HL-60 (cell line): ENCODE results near the gene IMMP2L.

Source experiments
- DNase-seq, 2 experiments: peaks; one replicate each; pipeline ENCODE4 v3.0.0-alpha.2; 2010 to 2020; ENCODE audit warnings: low read depth in 1 of 2, low spot score in 1 of 2
- H3K27ac ChIP-seq: fragments of 250-450 bp; sonication (Bioruptor Pico); replicated peaks from 2 replicates; pipeline ENCODE4 v1.5.1; 2020; ENCODE audit warnings: mild to moderate bottlenecking, moderate library complexity
- H3K27me3 ChIP-seq: fragments of 250-450 bp; sonication (Bioruptor Pico); 2 replicates; pipeline ENCODE4 v1.5.1; 2021; ENCODE audit warnings: mild to moderate bottlenecking, moderate library complexity; ENCODE audit not compliant: insufficient read depth, poor library complexity, severe bottlenecking
- H3K4me3 ChIP-seq: replicated peaks from 2 replicates; pipeline ENCODE4 v1.5.1; 2011; ENCODE audit warnings: mild to moderate bottlenecking, control low read depth, low read length; ENCODE audit not compliant: insufficient read depth
- GABPA ChIP-seq: IDR thresholded peaks from 2 replicates; pipeline ENCODE4 v1.6.1; 2012; ENCODE audit warnings: low read depth
- POLR2AphosphoS5 ChIP-seq: IDR thresholded peaks from 2 replicates; pipeline ENCODE4 v1.6.1; 2012; ENCODE audit warnings: low read depth
- SPI1 ChIP-seq: IDR thresholded peaks from 2 replicates; pipeline ENCODE4 v1.6.1; 2012; ENCODE audit warnings: low read depth, mild to moderate bottlenecking, borderline replicate concordance
- TF ChIP-seq, protein P1 (sequence below): IDR thresholded peaks from one replicate; pipeline ENCODE4 v1.5.1; 2011; ENCODE audit warnings: low read length, control low read depth, inconsistent platforms; ENCODE audit not compliant: insufficient read depth
- TF ChIP-seq, protein P2 (sequence below): IDR thresholded peaks from 2 replicates; pipeline ENCODE4 v1.6.1; 2012; ENCODE audit warnings: low read depth; ENCODE audit not compliant: insufficient replicate concordance

The IMMP2L gene

DNA sequence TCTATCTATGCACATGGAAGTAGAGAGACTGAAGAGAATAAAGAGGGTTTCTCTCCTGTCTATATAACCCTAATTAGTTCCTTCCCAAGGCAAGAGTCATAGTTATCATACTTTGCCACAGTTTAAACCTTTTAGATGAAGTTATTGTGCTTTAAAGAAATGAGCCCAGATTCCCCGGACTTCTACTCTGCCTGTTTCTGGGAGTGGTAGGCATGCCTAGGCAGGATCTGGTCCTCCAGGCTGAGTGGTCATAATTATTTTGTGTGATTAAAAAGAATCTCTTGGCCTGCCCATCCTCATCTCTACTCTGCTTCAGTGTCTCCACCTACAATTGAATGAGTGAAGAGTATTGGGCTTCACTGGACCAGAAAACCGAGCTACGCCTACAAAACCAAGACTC lies 179.2 kb downstream of the IMMP2L start:
- no peak overlapping the region for H3K4me3 ChIP-seq
- H3K27me3 ChIP-seq = no peaks in the 10 kb centered on the region
- TF ChIP-seq GABPA (no peak), POLR2AphosphoS5 (no peak), SPI1 (no peak)
- TF ChIP-seq, protein P1, sequence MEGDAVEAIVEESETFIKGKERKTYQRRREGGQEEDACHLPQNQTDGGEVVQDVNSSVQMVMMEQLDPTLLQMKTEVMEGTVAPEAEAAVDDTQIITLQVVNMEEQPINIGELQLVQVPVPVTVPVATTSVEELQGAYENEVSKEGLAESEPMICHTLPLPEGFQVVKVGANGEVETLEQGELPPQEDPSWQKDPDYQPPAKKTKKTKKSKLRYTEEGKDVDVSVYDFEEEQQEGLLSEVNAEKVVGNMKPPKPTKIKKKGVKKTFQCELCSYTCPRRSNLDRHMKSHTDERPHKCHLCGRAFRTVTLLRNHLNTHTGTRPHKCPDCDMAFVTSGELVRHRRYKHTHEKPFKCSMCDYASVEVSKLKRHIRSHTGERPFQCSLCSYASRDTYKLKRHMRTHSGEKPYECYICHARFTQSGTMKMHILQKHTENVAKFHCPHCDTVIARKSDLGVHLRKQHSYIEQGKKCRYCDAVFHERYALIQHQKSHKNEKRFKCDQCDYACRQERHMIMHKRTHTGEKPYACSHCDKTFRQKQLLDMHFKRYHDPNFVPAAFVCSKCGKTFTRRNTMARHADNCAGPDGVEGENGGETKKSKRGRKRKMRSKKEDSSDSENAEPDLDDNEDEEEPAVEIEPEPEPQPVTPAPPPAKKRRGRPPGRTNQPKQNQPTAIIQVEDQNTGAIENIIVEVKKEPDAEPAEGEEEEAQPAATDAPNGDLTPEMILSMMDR = no peak
- TF ChIP-seq, protein P2, sequence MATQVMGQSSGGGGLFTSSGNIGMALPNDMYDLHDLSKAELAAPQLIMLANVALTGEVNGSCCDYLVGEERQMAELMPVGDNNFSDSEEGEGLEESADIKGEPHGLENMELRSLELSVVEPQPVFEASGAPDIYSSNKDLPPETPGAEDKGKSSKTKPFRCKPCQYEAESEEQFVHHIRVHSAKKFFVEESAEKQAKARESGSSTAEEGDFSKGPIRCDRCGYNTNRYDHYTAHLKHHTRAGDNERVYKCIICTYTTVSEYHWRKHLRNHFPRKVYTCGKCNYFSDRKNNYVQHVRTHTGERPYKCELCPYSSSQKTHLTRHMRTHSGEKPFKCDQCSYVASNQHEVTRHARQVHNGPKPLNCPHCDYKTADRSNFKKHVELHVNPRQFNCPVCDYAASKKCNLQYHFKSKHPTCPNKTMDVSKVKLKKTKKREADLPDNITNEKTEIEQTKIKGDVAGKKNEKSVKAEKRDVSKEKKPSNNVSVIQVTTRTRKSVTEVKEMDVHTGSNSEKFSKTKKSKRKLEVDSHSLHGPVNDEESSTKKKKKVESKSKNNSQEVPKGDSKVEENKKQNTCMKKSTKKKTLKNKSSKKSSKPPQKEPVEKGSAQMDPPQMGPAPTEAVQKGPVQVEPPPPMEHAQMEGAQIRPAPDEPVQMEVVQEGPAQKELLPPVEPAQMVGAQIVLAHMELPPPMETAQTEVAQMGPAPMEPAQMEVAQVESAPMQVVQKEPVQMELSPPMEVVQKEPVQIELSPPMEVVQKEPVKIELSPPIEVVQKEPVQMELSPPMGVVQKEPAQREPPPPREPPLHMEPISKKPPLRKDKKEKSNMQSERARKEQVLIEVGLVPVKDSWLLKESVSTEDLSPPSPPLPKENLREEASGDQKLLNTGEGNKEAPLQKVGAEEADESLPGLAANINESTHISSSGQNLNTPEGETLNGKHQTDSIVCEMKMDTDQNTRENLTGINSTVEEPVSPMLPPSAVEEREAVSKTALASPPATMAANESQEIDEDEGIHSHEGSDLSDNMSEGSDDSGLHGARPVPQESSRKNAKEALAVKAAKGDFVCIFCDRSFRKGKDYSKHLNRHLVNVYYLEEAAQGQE = no peak
- H3K27ac ChIP-seq = no peak overlapping the region
- no peak for DNase-seq

DNA sequence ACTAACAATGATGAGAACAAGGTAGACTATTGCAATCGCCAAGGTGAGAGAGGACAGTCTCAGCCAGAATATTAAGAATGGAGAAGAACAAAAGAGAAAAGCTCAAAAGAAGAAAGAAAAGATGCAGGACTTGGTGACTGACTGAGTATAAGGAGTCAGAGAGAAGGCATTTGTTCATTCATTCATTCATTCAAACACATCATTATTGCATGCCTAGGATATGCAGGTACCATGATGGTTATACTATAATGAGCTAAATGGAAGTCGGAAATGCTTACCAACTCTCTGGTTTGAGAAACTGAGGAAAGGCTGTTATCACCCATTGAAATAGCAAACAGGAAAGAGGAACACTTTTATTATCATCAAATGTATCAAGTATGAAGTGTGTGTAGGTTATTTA lies 180.7 kb downstream of the IMMP2L start:
- no peak for DNase-seq
- no peaks in the 10 kb centered on the region for H3K27me3 ChIP-seq
- no peak overlapping the region for H3K27ac ChIP-seq
- TF ChIP-seq POLR2AphosphoS5 = no peak
- no peak for TF ChIP-seq GABPA
- TF ChIP-seq SPI1 = no peak
- TF ChIP-seq, protein P2 = no peak
- TF ChIP-seq, protein P1 = no peak
- no peak overlapping the region for H3K4me3 ChIP-seq

DNA sequence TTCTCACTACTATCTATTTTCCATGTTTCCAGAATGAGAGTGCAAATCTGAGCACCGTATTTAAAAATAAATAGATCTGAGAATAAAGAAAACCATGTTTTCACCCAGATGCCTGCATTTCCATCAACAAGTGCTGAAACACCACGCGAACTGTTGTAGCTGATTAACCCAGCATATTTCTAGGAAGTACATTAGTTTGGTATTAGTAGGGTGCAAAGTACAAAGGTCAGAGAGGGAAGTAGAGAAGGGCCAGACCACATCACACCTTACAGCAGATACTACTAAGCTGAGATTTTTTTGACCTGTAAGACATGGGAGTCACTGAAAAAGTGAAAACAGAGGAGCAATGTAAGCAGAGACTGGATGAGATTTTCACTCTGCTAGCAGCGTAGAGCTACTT lies 181.3 kb downstream of the IMMP2L start:
- Histone ChIP-seq H3K4me3 (no peak overlapping the region), H3K27ac (no peak overlapping the region), H3K27me3 (no peaks in the 10 kb centered on the region)
- TF ChIP-seq, protein P2 = no peak
- TF ChIP-seq SPI1 = no peak
- no peak for TF ChIP-seq GABPA
- no peak for TF ChIP-seq POLR2AphosphoS5
- TF ChIP-seq, protein P1 = no peak
- no peak for DNase-seq
